ENCODE data around the gene CCDC167. TPM values are rescaled to one million over a fixed set of nuclear protein-coding genes. Genes with fewer than 3 reads are reported as not detected.

CCDC167 gene
- total and polyA plus RNA-seq, 2 donors from 2014 or later, result 15.7 to 63.5 TPM

- FAIRE-seq (no peak), DNase-seq (no peak)
- intact Hi-C loops (cut with DNase I), result no loop called here
- no peak overlapping the region for H3K9ac ChIP-seq (ENCODE audit: low read length in 3 of 3)
- peaks cover 0 to 2% (median 0%) of the 10 kb centered on the region in 3 donors for H3K4me1 ChIP-seq (ENCODE audit: control insufficient read depth in 2 of 3, insufficient read depth in 2 of 3, low read depth in 1 of 3, low read length in 3 of 3)
- H3K9me3 ChIP-seq (ENCODE audit: control insufficient read depth in 2 of 3, insufficient read depth in 1 of 3, low read length in 3 of 3), result no peaks in the 10 kb centered on the region
- H3K4me3 ChIP-seq (ENCODE audit: low read length in 3 of 3), result no peak overlapping the region
- TF ChIP-seq CTCF (IDR thresholded peaks at IDR 0.05; ENCODE audit: borderline replicate concordance, extremely low read depth, insufficient read depth), result no peak
- H3K27me3 ChIP-seq (ENCODE audit: control insufficient read depth, insufficient read depth, low read length), result peaks cover 6% of the 10 kb centered on the region
- H3K27ac ChIP-seq (ENCODE audit: low read depth in 2 of 2, low read length in 2 of 2), result no peak overlapping the region
- H3K36me3 ChIP-seq (ENCODE audit: control insufficient read depth in 2 of 3, insufficient read depth in 3 of 3, low read length in 3 of 3), result no peaks in the 10 kb centered on the region
Measured at GRCh38 chr6:37531026-37531425, 31.3 kb upstream of the CCDC167 start.

- FAIRE-seq (no peak), DNase-seq (no peak)
- Histone ChIP-seq H3K4me1 (ENCODE audit: control insufficient read depth in 2 of 3, insufficient read depth in 2 of 3, low read depth in 1 of 3, low read length in 3 of 3) (no peaks in the 10 kb centered on the region), H3K27me3 (ENCODE audit: control insufficient read depth, insufficient read depth, low read length) (peaks cover 6% of the 10 kb centered on the region), H3K9ac (ENCODE audit: low read length in 3 of 3) (no peak overlapping the region), H3K9me3 (ENCODE audit: control insufficient read depth in 2 of 3, insufficient read depth in 1 of 3, low read length in 3 of 3) (no peaks in the 10 kb centered on the region), H3K27ac (ENCODE audit: low read depth in 2 of 2, low read length in 2 of 2) (no peak overlapping the region), H3K4me3 (ENCODE audit: low read length in 3 of 3) (no peak overlapping the region), H3K36me3 (ENCODE audit: control insufficient read depth in 2 of 3, insufficient read depth in 3 of 3, low read length in 3 of 3) (no peaks in the 10 kb centered on the region)
- TF ChIP-seq CTCF (IDR thresholded peaks at IDR 0.05; ENCODE audit: borderline replicate concordance, extremely low read depth, insufficient read depth), result no peak
- intact Hi-C loops (cut with DNase I), result no loop called here
Measured at GRCh38 chr6:37530297-37530696, 30.6 kb upstream of the CCDC167 start.

GRCh38 chr6:37528541-37528940 lies 28.8 kb upstream of the CCDC167 start:
- Histone ChIP-seq H3K4me3 (ENCODE audit: low read length in 3 of 3) (no peak overlapping the region), H3K27me3 (ENCODE audit: control insufficient read depth, insufficient read depth, low read length) (peaks cover 3% of the 10 kb centered on the region), H3K27ac (ENCODE audit: low read depth in 2 of 2, low read length in 2 of 2) (no peak overlapping the region), H3K4me1 (ENCODE audit: control insufficient read depth in 2 of 3, insufficient read depth in 2 of 3, low read depth in 1 of 3, low read length in 3 of 3) (no peaks in the 10 kb centered on the region), H3K36me3 (ENCODE audit: control insufficient read depth in 2 of 3, insufficient read depth in 3 of 3, low read length in 3 of 3) (no peaks in the 10 kb centered on the region), H3K9ac (ENCODE audit: low read length in 3 of 3) (no peak overlapping the region), H3K9me3 (ENCODE audit: control insufficient read depth in 2 of 3, insufficient read depth in 1 of 3, low read length in 3 of 3) (no peaks in the 10 kb centered on the region)
- DNase-seq (no peak), FAIRE-seq (no peak)
- intact Hi-C loops (cut with DNase I), result no loop called here
- no peak for TF ChIP-seq CTCF (IDR thresholded peaks at IDR 0.05; ENCODE audit: borderline replicate concordance, extremely low read depth, insufficient read depth)

All from kidney (tissue), 14 donors.